Panc1 (cell line): ENCODE measurements around the gene CAPZA2. TPM values are rescaled to one million over a fixed set of nuclear protein-coding genes. Genes with fewer than 3 reads are reported as not detected.

Experiments used
- ATAC-seq: fragments of 200-7000 bp; cut with Tn5 transposase; 2 replicates; pipeline ENCODE4 v1.9.1; 2020; ENCODE audit warnings: mild to moderate bottlenecking, moderate library complexity
- BruUV-seq: library from RNA; stranded (reverse); fragments of 400-500 nt; replicated peaks from 2 replicates; lab custom pipeline; 2021; lab: Mats Ljungman, UMichigan
- CTCF ChIA-PET: fragments of 300-600 bp; sonication (Branson Sonifier 250); formaldehyde crosslinking; loops from one replicate; lab custom pipeline; 2022; ENCODE audit warnings: antibody characterized with exemption; lab: Charles Lee
- POLR2A ChIA-PET: fragments of 300-600 bp; sonication (Branson Sonifier 250); formaldehyde crosslinking; loops from one replicate; lab custom pipeline; 2022; ENCODE audit warnings: antibody characterized with exemption; lab: Charles Lee
- DNase-seq: peaks from one replicate; pipeline ENCODE4 v3.0.0-alpha.2; 2010; ENCODE audit warnings: low read depth, low spot score
- H3K27ac ChIP-seq: 2 replicates; pipeline ENCODE4 v1.5.1; 2011; ENCODE audit warnings: mild to moderate bottlenecking, low read length, inconsistent platforms
- H3K27me3 ChIP-seq: fragments of 200-500 bp; sonication (Bioruptor generic); 2 replicates; pipeline ENCODE4 v1.6.0; 2014; ENCODE audit warnings: low read length, inconsistent platforms; ENCODE audit not compliant: control insufficient read depth, insufficient read depth
- H3K36me3 ChIP-seq: fragments of 200-500 bp; sonication (Bioruptor generic); 2 replicates; pipeline ENCODE4 v1.5.1; 2014; ENCODE audit warnings: inconsistent platforms, mild to moderate bottlenecking, low read length, moderate library complexity; ENCODE audit not compliant: control insufficient read depth, insufficient read depth
- H3K4me1 ChIP-seq: 2 replicates; pipeline ENCODE4 v1.5.1; 2011; ENCODE audit warnings: inconsistent platforms, mild to moderate bottlenecking, low read length, moderate library complexity; ENCODE audit not compliant: control insufficient read depth, insufficient read depth
- H3K4me3 ChIP-seq, 2 experiments: 2 replicates each; pipeline ENCODE4 v1.5.1; 2011 to 2012; ENCODE audit warnings: low read depth in 2 of 2, low read length in 2 of 2, mild to moderate bottlenecking in 2 of 2, inconsistent platforms in 1 of 2, moderate library complexity in 1 of 2
- H3K9me3 ChIP-seq: fragments of 200-500 bp; sonication (Bioruptor generic); 2 replicates; pipeline ENCODE4 v1.5.1; 2014; ENCODE audit warnings: low read depth, mild to moderate bottlenecking, inconsistent platforms, low read length, moderate library complexity; ENCODE audit not compliant: control insufficient read depth, insufficient read depth
- POLR2AphosphoS5 ChIP-seq: IDR thresholded peaks from 2 replicates; pipeline ENCODE4 v1.6.1; 2012; ENCODE audit warnings: mild to moderate bottlenecking, low read depth, low read length, moderate library complexity
- SIN3A ChIP-seq: IDR thresholded peaks from 2 replicates; pipeline ENCODE4 v1.6.1; 2012; ENCODE audit warnings: low read depth, mild to moderate bottlenecking, low read length, moderate library complexity, borderline replicate concordance; ENCODE audit not compliant: insufficient read depth
- TCF7L2 ChIP-seq: IDR thresholded peaks from 2 replicates; pipeline ENCODE4 v1.6.1; 2011; ENCODE audit warnings: mild to moderate bottlenecking, low read depth, low read length, inconsistent platforms
- in situ Hi-C: cut with HindIII; loops from 2 replicates; pipeline ENCODE4 v1.10.0; 2016; ENCODE audit warnings: low sequenced_read_pairs, low pct_unique_long_range_greater_than_20kb
- intact Hi-C: fragments of 100-400 bp; cut with micrococcal nuclease; formaldehyde crosslinking; loops from one replicate; pipeline ENCODE4 v1.10.0; 2022; ENCODE audit not compliant: unreplicated experiment
- total RNA-seq: library from RNA; stranded (reverse); gene quantifications from one replicate; pipeline ENCODE4 v1.2.1, GENCODE V29; 2021; ENCODE audit not compliant: unreplicated experiment
- TF ChIP-seq, protein P1 (sequence below), 2 experiments: IDR thresholded peaks; 2 replicates each; pipeline ENCODE4 v1.6.1; 2011 to 2012; ENCODE audit warnings: low read depth in 2 of 2, control low read depth in 1 of 2, low read length in 1 of 2, mild to moderate bottlenecking in 1 of 2, moderate library complexity in 1 of 2; ENCODE audit not compliant: insufficient read depth in 1 of 2
- TF ChIP-seq, protein P2 (sequence below): fragments of 450-650 bp; IDR thresholded peaks from 2 replicates; pipeline ENCODE4 v1.5.1; 2017; ENCODE audit warnings: mild to moderate bottlenecking

The CAPZA2 gene
- total RNA-seq, 1 experiment from 2014 or later = 195 TPM

DNA sequence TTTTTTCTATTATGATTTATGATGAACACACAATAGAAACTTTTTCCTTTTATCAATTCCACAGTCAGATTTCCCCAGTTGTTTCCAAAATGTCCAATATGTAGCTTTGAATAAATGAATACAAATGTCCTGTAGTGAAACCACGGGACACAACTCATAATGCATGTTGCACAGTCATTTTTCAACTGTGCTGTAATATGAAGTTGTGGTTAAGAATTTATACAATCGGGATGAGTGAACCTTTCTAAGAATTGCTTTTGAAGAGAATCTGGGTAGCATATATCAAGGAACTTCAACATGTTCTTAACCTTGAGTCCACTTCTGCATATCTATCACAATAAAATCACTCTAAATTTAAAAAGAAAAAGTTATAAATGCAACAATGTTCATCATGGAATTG, 76.3 kb downstream of the CAPZA2 start:
- Histone ChIP-seq H3K27ac (no peak overlapping the region), H3K36me3 (no peaks in the 10 kb centered on the region), H3K4me1 (no peaks in the 10 kb centered on the region), H3K27me3 (no peaks in the 10 kb centered on the region), H3K4me3 (no peak overlapping the region), H3K9me3 (no peaks in the 10 kb centered on the region)
- no TSS peak for BruUV-seq
- no peak for DNase-seq
- ATAC-seq = no peak
- TF ChIP-seq, protein P1, sequence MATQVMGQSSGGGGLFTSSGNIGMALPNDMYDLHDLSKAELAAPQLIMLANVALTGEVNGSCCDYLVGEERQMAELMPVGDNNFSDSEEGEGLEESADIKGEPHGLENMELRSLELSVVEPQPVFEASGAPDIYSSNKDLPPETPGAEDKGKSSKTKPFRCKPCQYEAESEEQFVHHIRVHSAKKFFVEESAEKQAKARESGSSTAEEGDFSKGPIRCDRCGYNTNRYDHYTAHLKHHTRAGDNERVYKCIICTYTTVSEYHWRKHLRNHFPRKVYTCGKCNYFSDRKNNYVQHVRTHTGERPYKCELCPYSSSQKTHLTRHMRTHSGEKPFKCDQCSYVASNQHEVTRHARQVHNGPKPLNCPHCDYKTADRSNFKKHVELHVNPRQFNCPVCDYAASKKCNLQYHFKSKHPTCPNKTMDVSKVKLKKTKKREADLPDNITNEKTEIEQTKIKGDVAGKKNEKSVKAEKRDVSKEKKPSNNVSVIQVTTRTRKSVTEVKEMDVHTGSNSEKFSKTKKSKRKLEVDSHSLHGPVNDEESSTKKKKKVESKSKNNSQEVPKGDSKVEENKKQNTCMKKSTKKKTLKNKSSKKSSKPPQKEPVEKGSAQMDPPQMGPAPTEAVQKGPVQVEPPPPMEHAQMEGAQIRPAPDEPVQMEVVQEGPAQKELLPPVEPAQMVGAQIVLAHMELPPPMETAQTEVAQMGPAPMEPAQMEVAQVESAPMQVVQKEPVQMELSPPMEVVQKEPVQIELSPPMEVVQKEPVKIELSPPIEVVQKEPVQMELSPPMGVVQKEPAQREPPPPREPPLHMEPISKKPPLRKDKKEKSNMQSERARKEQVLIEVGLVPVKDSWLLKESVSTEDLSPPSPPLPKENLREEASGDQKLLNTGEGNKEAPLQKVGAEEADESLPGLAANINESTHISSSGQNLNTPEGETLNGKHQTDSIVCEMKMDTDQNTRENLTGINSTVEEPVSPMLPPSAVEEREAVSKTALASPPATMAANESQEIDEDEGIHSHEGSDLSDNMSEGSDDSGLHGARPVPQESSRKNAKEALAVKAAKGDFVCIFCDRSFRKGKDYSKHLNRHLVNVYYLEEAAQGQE (IDR thresholded peaks at IDR 0.05; ENCODE audit: insufficient read depth in 1 of 2, low read depth in 2 of 2, low read length in 1 of 2) = no peak
- TF ChIP-seq TCF7L2 (no peak), POLR2AphosphoS5 (no peak), SIN3A (no peak)
- TF ChIP-seq, protein P2, sequence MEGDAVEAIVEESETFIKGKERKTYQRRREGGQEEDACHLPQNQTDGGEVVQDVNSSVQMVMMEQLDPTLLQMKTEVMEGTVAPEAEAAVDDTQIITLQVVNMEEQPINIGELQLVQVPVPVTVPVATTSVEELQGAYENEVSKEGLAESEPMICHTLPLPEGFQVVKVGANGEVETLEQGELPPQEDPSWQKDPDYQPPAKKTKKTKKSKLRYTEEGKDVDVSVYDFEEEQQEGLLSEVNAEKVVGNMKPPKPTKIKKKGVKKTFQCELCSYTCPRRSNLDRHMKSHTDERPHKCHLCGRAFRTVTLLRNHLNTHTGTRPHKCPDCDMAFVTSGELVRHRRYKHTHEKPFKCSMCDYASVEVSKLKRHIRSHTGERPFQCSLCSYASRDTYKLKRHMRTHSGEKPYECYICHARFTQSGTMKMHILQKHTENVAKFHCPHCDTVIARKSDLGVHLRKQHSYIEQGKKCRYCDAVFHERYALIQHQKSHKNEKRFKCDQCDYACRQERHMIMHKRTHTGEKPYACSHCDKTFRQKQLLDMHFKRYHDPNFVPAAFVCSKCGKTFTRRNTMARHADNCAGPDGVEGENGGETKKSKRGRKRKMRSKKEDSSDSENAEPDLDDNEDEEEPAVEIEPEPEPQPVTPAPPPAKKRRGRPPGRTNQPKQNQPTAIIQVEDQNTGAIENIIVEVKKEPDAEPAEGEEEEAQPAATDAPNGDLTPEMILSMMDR = no peak
- POLR2A ChIA-PET = no interaction called here
- in situ Hi-C loops = no loop called here
- CTCF ChIA-PET = no interaction called here
- intact Hi-C loops = no loop called here

DNA sequence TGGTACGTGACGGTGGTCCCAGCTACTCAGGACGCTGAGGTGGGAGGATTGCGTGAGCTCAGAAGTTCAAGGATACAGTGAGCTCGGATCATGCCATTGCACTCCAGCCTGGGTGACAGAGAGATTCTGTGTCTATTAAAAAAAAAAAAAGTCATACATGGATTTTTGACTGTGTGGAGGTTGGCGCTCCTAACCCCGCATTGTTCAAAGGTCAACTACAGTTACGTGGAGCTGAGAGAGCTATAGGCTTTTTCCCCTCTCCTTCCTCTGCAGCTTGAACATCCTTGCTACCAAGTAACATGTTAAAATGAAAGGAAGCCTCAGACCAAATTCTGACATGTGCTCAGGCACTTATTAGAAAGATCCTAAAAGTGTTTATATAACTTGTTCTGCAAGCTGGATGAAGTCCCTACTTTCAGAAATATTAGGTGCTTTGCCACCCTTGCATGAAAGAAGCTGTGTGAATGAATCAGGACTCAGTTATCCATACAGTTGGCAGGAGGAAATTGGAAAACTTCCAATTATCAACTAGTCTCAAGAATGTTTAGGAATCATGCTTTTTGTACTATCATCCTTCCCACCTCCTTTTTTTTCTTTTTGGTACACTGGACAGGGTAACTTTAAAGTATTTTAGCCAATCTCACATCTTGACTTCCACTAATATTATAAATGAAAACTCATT, 78.4 kb downstream of the CAPZA2 start:
- no TSS peak for BruUV-seq
- H3K36me3 ChIP-seq = no peaks in the 10 kb centered on the region
- no peak overlapping the region for H3K27ac ChIP-seq
- H3K27me3 ChIP-seq = no peaks in the 10 kb centered on the region
- ATAC-seq (no peak), DNase-seq (no peak)
- intact Hi-C loops = no loop called here
- no peak for TF ChIP-seq TCF7L2
- CTCF ChIA-PET = no interaction called here
- H3K4me3 ChIP-seq = no peak overlapping the region
- in situ Hi-C loops = no loop called here
- POLR2A ChIA-PET = no interaction called here
- no peaks in the 10 kb centered on the region for H3K4me1 ChIP-seq
- H3K9me3 ChIP-seq = no peaks in the 10 kb centered on the region

DNA sequence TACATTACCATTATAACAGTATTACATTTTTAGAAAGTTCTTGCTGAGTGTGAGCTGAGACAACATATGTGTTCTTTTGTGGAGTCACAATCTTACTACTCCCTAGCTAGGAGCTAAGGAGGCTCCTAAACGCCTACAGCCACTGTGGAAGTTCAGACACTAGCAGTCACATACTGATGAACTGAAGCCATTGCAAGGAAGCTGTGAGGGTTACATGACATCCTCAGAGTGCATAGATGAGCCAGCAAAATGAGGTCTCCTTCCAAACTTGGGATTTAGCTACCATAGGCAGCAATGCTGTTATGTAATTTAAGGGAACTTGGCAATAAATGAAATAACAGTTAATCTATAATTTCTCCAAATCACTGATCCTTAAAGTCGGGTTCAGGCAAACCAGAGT, 80.1 kb downstream of the CAPZA2 start:
- CTCF ChIA-PET = no interaction called here

More for the DNA sequence above, 80.1 kb downstream of the CAPZA2 start:
- no peak overlapping the region for H3K4me3 ChIP-seq
- no peaks in the 10 kb centered on the region for H3K27me3 ChIP-seq
- no peaks in the 10 kb centered on the region for H3K9me3 ChIP-seq
- BruUV-seq = no TSS peak
- TF ChIP-seq, protein P1 (IDR thresholded peaks at IDR 0.05; ENCODE audit: insufficient read depth in 1 of 2, low read depth in 2 of 2, low read length in 1 of 2) = no peak
- TF ChIP-seq TCF7L2 = no peak
- in situ Hi-C loops = no loop called here
- ATAC-seq (no peak), DNase-seq (no peak)
- H3K36me3 ChIP-seq = no peaks in the 10 kb centered on the region
- no peaks in the 10 kb centered on the region for H3K4me1 ChIP-seq
- POLR2A ChIA-PET = no interaction called here
- intact Hi-C loops = no loop called here
- H3K27ac ChIP-seq = no peak overlapping the region
